Skeletal muscle satellite cell (primary cell): ENCODE data around the gene HERC4. TPM values are rescaled to one million over a fixed set of nuclear protein-coding genes. Genes with fewer than 3 reads are reported as not detected.

Experiments
- H3K27me3 ChIP-seq: 2 replicates; pipeline ENCODE4 v1.7.0; 2013; ENCODE audit warnings: low read length; ENCODE audit not compliant: control insufficient read depth, insufficient read depth
- H3K36me3 ChIP-seq: 2 replicates; pipeline ENCODE4 v1.7.0; 2013; ENCODE audit warnings: mild to moderate bottlenecking, control low read depth, low read length; ENCODE audit not compliant: insufficient read depth
- H3K4me1 ChIP-seq: 2 replicates; pipeline ENCODE4 v1.7.0; 2013; ENCODE audit warnings: low read length; ENCODE audit not compliant: control insufficient read depth, insufficient read depth
- H3K4me2 ChIP-seq: 2 replicates; pipeline ENCODE4 v1.7.0; 2013; ENCODE audit warnings: mild to moderate bottlenecking, low read length
- H3K4me3 ChIP-seq: 2 replicates; pipeline ENCODE4 v1.7.0; 2013; ENCODE audit warnings: low read length
- H3K9ac ChIP-seq: 2 replicates; pipeline ENCODE4 v1.7.0; 2013; ENCODE audit warnings: mild to moderate bottlenecking, low read depth, low read length, moderate library complexity
- H3K9me3 ChIP-seq: replicated peaks from 2 replicates; pipeline ENCODE4 v1.7.0; 2013; ENCODE audit warnings: mild to moderate bottlenecking, control low read depth, low read length
- total RNA-seq: library from RNA; depleted of rRNA; stranded (reverse); fragments of >200 nt; gene quantifications from 2 replicates; pipeline ENCODE4 v1.2.3, GENCODE V29; 2012; rRNA removed

The HERC4 gene
- 79.7 and 145 TPM in 2 replicates for total RNA-seq

GRCh38 chr10:68074775-68075549 is at the start of gene HERC4:
TSS of gene HERC4 (minus strand) at chr10:68075283. CDS start at chr10:68073108, 2,175 bp downstream.
- no peaks in the 10 kb centered on the region for H3K9me3 ChIP-seq
- H3K9ac ChIP-seq = peak within 1 kb of the TSS; percentile 100
- H3K36me3 ChIP-seq = peaks cover 31% of the 10 kb centered on the region
- peaks cover 6% of the 10 kb centered on the region for H3K4me1 ChIP-seq
- no peaks in the 10 kb centered on the region for H3K27me3 ChIP-seq
- H3K4me3 ChIP-seq = peak within 1 kb of the TSS; percentile 96
- peak within 1 kb of the TSS; percentile 81 for H3K4me2 ChIP-seq

- no peak overlapping the region for H3K9ac ChIP-seq
- H3K36me3 ChIP-seq = peaks cover 51% of the 10 kb centered on the region
- H3K27me3 ChIP-seq = no peaks in the 10 kb centered on the region
- no peak overlapping the region for H3K4me2 ChIP-seq
- H3K4me1 ChIP-seq = peaks cover 44% of the 10 kb centered on the region
- H3K9me3 ChIP-seq = no peaks in the 10 kb centered on the region
- no peak overlapping the region for H3K4me3 ChIP-seq
These were observed 49.6 kb upstream of the HERC4 start for GRCh38 chr10:68124718-68125117.

GRCh38 chr10:68121852-68122251 is 46.8 kb upstream of the HERC4 start:
- Histone ChIP-seq H3K27me3 (no peaks in the 10 kb centered on the region), H3K9me3 (no peaks in the 10 kb centered on the region), H3K4me1 (peaks cover 26% of the 10 kb centered on the region), H3K4me3 (no peak overlapping the region), H3K36me3 (peaks cover 49% of the 10 kb centered on the region), H3K9ac (peak overlapping the region; percentile 55), H3K4me2 (peak overlapping the region; percentile 43)

GRCh38 chr10:68121020-68121743 is 46.1 kb upstream of the HERC4 start:
- no peaks in the 10 kb centered on the region for H3K27me3 ChIP-seq
- H3K9me3 ChIP-seq = no peaks in the 10 kb centered on the region
- peak overlapping the region; percentile 43 for H3K4me2 ChIP-seq
- peaks cover 46% of the 10 kb centered on the region for H3K36me3 ChIP-seq
- H3K4me1 ChIP-seq = peaks cover 26% of the 10 kb centered on the region
- peak overlapping the region; percentile 55 for H3K9ac ChIP-seq
- no peak overlapping the region for H3K4me3 ChIP-seq

- Histone ChIP-seq H3K4me1 (peaks cover 16% of the 10 kb centered on the region), H3K36me3 (peaks cover 49% of the 10 kb centered on the region), H3K9ac (no peak overlapping the region), H3K27me3 (no peaks in the 10 kb centered on the region), H3K4me2 (no peak overlapping the region), H3K9me3 (no peaks in the 10 kb centered on the region), H3K4me3 (no peak overlapping the region)
These were observed 43.6 kb upstream of the HERC4 start for GRCh38 chr10:68118657-68119056.

- no peak overlapping the region for H3K4me2 ChIP-seq
- peaks cover 82% of the 10 kb centered on the region for H3K36me3 ChIP-seq
- H3K9ac ChIP-seq = no peak overlapping the region
- H3K9me3 ChIP-seq = no peaks in the 10 kb centered on the region
- peaks cover 25% of the 10 kb centered on the region for H3K4me1 ChIP-seq
- no peak overlapping the region for H3K4me3 ChIP-seq
- no peaks in the 10 kb centered on the region for H3K27me3 ChIP-seq
These were observed 37.8 kb upstream of the HERC4 start for GRCh38 chr10:68112837-68113236.

- Histone ChIP-seq H3K36me3 (peaks cover 82% of the 10 kb centered on the region), H3K9me3 (no peaks in the 10 kb centered on the region), H3K4me2 (peak overlapping the region; percentile 12), H3K4me1 (peaks cover 25% of the 10 kb centered on the region), H3K27me3 (no peaks in the 10 kb centered on the region), H3K9ac (no peak overlapping the region), H3K4me3 (no peak overlapping the region)
These were observed 36.5 kb upstream of the HERC4 start for GRCh38 chr10:68111584-68111983.

- Histone ChIP-seq H3K4me3 (peak overlapping the region; percentile 48), H3K4me2 (peak overlapping the region; percentile 90), H3K4me1 (peaks cover 32% of the 10 kb centered on the region), H3K36me3 (peaks cover 67% of the 10 kb centered on the region), H3K9ac (peak overlapping the region; percentile 68), H3K27me3 (no peaks in the 10 kb centered on the region), H3K9me3 (no peaks in the 10 kb centered on the region)
These were observed 34.9 kb upstream of the HERC4 start for GRCh38 chr10:68110027-68110426.

- H3K4me1 ChIP-seq = peaks cover 37% of the 10 kb centered on the region
- peak within 1 kb of the TSS; percentile 90 for H3K4me2 ChIP-seq
- H3K9me3 ChIP-seq = no peaks in the 10 kb centered on the region
- no peaks in the 10 kb centered on the region for H3K27me3 ChIP-seq
- H3K36me3 ChIP-seq = peaks cover 60% of the 10 kb centered on the region
- peak within 1 kb of the TSS; percentile 95 for H3K9ac ChIP-seq
- H3K4me3 ChIP-seq = peak within 1 kb of the TSS; percentile 67
These were observed 34.2 kb upstream of the HERC4 start, which contains the start of gene MYPN for GRCh38 chr10:68109331-68109730. TSS of gene MYPN (plus strand) at chr10:68109488. CDS start at chr10:68121439, 11,951 bp downstream.

GRCh38 chr10:68108653-68109052 is 33.6 kb upstream of the HERC4 start:
- no peaks in the 10 kb centered on the region for H3K27me3 ChIP-seq
- H3K36me3 ChIP-seq = peaks cover 55% of the 10 kb centered on the region
- peak overlapping the region; percentile 90 for H3K4me2 ChIP-seq
- H3K9me3 ChIP-seq = no peaks in the 10 kb centered on the region
- peak overlapping the region; percentile 95 for H3K9ac ChIP-seq
- peaks cover 44% of the 10 kb centered on the region for H3K4me1 ChIP-seq
- H3K4me3 ChIP-seq = peak overlapping the region; percentile 67

- Histone ChIP-seq H3K4me2 (peak overlapping the region; percentile 90), H3K36me3 (peaks cover 49% of the 10 kb centered on the region), H3K27me3 (no peaks in the 10 kb centered on the region), H3K4me3 (peak overlapping the region; percentile 67), H3K4me1 (peaks cover 50% of the 10 kb centered on the region), H3K9ac (peak overlapping the region; percentile 95), H3K9me3 (no peaks in the 10 kb centered on the region)
These were observed 33.0 kb upstream of the HERC4 start for GRCh38 chr10:68108051-68108450.
